ENCODE data around the gene DIS3L2.
A peak's percentile ranks its signal among the peaks of the same experiment; 100 is the strongest.
"Not testable (repeated sequence)": the region's sequence is repeated elsewhere in the genome, so short reads cannot be mapped to it uniquely, and the experiment has no call there.

Gene DIS3L2

GRCh38 chr2:232363064-232363783 lies 401.7 kb downstream of the DIS3L2 start:
- DNase-seq = not testable (repeated sequence)

- no peak for DNase-seq
Observed at GRCh38 chr2:232363784-232364615, 402.5 kb downstream of the DIS3L2 start.

GRCh38 chr2:232364806-232365594 lies 403.5 kb downstream of the DIS3L2 start:
- DNase-seq = not testable (repeated sequence)

- DNase-seq = peak; percentile 69
Observed at GRCh38 chr2:232365621-232366321, 404.3 kb downstream of the DIS3L2 start.

GRCh38 chr2:232366461-232366860 lies 404.9 kb downstream of the DIS3L2 start:
- DNase-seq = not testable (repeated sequence)

- DNase-seq = no peak
Observed at GRCh38 chr2:232367016-232367415, 405.5 kb downstream of the DIS3L2 start.

GRCh38 chr2:232367591-232368233 lies 406.2 kb downstream of the DIS3L2 start:
- peak; percentile 43 for DNase-seq

GRCh38 chr2:232368311-232368731 lies 406.8 kb downstream of the DIS3L2 start:
- no peak for DNase-seq

GRCh38 chr2:232369126-232369951 lies 407.8 kb downstream of the DIS3L2 start:
- no peak for DNase-seq

GRCh38 chr2:232370007-232370406 lies 408.5 kb downstream of the DIS3L2 start:
- DNase-seq = not testable (repeated sequence)

GRCh38 chr2:232372231-232373208 lies 411.0 kb downstream of the DIS3L2 start:
- DNase-seq = no peak

- DNase-seq = no peak
Observed at GRCh38 chr2:232374356-232374755, 412.8 kb downstream of the DIS3L2 start.

GRCh38 chr2:232375164-232375563 lies 413.7 kb downstream of the DIS3L2 start:
- no peak for DNase-seq

- no peak for DNase-seq
Observed at GRCh38 chr2:232376260-232376659, 414.7 kb downstream of the DIS3L2 start.

- no peak for DNase-seq
Observed at GRCh38 chr2:232376713-232377112, 415.2 kb downstream of the DIS3L2 start.

GRCh38 chr2:232377319-232377718 lies 415.8 kb downstream of the DIS3L2 start:
- no peak for DNase-seq

- no peak for DNase-seq
Observed at GRCh38 chr2:232377841-232378734, 416.6 kb downstream of the DIS3L2 start.

- not testable (repeated sequence) for DNase-seq
Observed at GRCh38 chr2:232378735-232379151, 417.2 kb downstream of the DIS3L2 start, which contains the start of gene ALPP. Gene ALPP, plus strand, starts transcription at chr2:232378751. Its CDS starts 52 bp downstream, at chr2:232378803.

All from NCI-H82 (cell line).